ENCODE results near the gene P4HB. TPM values are rescaled to one million over a fixed set of nuclear protein-coding genes. Genes with fewer than 3 reads are reported as not detected.

P4HB gene
- total RNA-seq, 2 donors from 2014 or later, result 509 to 2,101 TPM

DNA sequence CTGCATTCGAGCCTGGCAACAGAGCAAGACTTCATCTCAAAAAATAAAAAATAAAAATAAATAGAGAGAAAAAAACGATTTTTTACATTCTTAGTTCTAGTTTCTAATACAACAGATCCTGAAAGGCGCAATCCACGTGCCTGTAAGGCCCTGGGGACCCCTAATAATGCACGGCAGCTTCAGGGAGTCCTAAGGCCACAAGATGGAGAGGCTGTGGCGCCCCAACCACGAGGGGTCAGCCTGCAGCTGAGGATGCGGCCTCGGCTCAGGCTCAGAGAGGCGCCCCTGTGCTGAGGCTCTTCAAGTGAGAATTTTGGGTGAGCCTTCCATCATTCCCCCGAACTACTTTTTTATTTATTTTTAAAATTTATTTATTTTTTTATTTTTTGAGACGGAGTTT lies 10.9 kb downstream of the P4HB start:
- intact Hi-C loops (cut with DNase I), result no loop called here
- peaks cover 36 to 41% of the 10 kb centered on the region in 2 donors for H3K36me3 ChIP-seq
- 94% methylated on average over 12 of the region's 12 CpGs for WGBS

DNA sequence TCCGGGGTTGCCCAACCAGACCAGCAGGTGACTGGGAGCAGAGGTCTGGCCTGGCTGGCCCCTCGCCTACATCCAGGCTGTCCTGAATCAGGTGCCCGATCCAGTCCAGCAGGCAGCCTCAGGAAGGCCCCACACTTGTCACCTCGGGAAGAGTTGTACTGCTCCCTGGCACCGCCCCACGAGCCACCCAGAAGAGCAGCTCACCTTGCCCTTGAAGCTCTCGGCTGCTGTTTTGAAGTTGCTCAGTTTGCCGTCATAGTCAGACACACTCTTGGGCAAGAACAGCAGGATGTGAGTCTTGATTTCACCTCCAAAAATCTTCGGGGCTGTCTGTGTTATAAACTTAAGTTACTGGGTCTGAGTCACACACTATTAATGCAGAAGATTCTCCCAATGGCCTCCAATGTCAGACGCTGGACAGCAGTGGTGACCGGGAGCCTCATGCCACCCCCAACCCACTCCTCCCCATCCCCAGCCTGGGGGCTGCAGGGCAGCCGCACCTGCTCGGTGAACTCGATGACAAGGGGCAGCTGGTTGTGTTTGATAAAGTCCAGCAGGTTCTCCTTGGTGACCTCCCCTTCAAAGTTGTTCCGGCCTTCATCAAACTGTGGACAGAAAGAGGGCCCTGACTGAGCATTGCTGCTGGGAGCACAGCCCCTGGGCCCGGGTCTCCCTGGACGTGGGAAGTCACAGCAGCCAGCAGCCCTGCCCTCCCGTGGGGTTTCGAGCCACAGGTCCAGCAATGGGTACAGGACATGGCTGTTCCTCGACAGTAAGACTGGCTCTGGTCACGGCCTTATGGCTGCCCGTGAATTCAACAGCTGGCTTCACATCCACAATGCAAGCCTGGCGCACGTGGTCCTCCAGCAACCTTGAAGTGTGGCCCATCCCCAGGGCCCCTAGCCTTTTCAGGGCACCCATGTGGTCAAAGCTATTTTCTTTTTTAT lies 13.3 kb downstream of the P4HB start:
- TF ChIP-seq POLR2AphosphoS5 (IDR thresholded peaks at IDR 0.05) (no peak), POLR2A (IDR thresholded peaks at IDR 0.05) (no peak)
- TF ChIP-seq, protein P1, sequence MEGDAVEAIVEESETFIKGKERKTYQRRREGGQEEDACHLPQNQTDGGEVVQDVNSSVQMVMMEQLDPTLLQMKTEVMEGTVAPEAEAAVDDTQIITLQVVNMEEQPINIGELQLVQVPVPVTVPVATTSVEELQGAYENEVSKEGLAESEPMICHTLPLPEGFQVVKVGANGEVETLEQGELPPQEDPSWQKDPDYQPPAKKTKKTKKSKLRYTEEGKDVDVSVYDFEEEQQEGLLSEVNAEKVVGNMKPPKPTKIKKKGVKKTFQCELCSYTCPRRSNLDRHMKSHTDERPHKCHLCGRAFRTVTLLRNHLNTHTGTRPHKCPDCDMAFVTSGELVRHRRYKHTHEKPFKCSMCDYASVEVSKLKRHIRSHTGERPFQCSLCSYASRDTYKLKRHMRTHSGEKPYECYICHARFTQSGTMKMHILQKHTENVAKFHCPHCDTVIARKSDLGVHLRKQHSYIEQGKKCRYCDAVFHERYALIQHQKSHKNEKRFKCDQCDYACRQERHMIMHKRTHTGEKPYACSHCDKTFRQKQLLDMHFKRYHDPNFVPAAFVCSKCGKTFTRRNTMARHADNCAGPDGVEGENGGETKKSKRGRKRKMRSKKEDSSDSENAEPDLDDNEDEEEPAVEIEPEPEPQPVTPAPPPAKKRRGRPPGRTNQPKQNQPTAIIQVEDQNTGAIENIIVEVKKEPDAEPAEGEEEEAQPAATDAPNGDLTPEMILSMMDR (IDR thresholded peaks at IDR 0.05), result no peak
- Histone ChIP-seq H3K4me3 (no peak overlapping the region), H3K27ac (no peak overlapping the region), H3K36me3 (peaks cover 34 to 43% of the 10 kb centered on the region in 2 donors), H3K9me3 (no peaks in the 10 kb centered on the region), H3K4me1 (replicated peaks) (no peaks in the 10 kb centered on the region), H3K27me3 (replicated peaks; ENCODE audit: insufficient read depth) (no peaks in the 10 kb centered on the region)
- intact Hi-C loops (cut with DNase I), result no loop called here
- DNase-seq (ENCODE audit: low spot score), result no peak
- WGBS, result 88% methylated on average over 21 of the region's 24 CpGs

More for the DNA sequence above, 10.9 kb downstream of the P4HB start:
- Histone ChIP-seq H3K9me3 (no peaks in the 10 kb centered on the region), H3K27ac (no peak overlapping the region), H3K4me1 (replicated peaks) (no peaks in the 10 kb centered on the region), H3K4me3 (no peak overlapping the region), H3K27me3 (replicated peaks; ENCODE audit: insufficient read depth) (no peaks in the 10 kb centered on the region)
- DNase-seq (ENCODE audit: low spot score), result no peak
- TF ChIP-seq POLR2A (IDR thresholded peaks at IDR 0.05) (no peak), POLR2AphosphoS5 (IDR thresholded peaks at IDR 0.05) (no peak)
- TF ChIP-seq, protein P1 (IDR thresholded peaks at IDR 0.05), result no peak

DNA sequence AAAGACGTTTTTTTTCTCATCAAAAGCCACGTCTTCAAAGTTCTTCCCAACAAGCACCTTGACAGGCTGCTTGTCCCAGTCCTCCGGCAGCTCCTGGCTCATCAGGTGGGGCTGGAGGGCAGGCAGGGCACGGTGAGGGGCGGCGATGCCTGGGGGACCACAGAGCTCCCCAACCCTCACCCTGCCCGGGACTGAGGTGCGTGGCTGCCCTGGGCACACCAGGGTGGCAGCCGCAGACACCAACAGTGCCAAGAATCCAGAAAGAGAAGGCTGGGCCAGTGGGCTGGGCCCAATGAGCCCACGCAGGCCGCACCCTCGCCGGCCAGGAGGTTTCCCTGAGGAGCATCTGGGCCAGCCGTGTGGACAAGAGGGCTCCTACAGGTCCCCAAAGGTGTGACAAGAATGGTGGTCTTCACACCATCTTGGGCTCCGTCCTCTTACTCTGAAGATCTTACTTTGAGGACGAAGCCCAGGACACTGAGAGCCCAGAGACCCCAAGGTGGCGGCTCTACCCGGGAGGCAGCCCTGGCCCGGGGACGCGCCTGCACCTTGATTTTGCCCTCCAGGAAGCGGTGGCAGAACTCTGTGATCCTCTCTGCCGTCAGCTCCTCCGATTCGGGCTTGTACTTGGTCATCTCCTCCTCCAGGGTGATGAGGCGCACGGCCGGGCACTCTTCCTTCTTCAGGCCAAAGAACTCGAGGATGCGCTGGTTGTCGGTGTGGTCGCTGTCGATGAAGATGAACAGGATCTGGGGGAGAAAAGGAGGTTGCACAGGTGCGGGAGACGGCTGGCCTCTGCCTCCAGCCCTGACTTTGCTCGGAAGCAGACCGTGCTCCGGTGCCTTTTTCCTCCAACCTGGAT lies 14.2 kb downstream of the P4HB start:
- no peak for DNase-seq (ENCODE audit: low spot score)
- intact Hi-C loops (cut with DNase I), result no loop called here

DNA sequence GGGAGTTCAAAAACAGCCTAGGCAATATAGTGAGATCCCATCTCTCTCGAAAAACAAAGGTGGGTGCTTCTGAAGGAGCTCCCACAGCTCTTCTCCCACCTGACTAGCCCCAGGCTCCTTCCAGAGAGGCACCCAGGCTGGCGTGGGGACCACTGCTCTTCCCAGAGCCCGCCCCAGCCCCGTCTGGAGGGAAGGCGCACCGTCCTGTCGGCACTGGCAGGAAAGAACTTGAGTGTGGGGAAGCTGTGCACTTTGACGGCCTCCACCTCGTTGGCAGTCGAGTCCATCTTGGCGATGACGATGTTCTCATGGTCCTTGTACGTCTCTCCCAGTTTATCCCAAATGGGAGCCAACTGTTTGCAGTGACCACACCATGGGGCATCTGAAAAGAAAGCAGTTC lies 15.0 kb downstream of the P4HB start:
- TF ChIP-seq, protein P1 (IDR thresholded peaks at IDR 0.05), result no peak
- TF ChIP-seq POLR2A (IDR thresholded peaks at IDR 0.05) (no peak), POLR2AphosphoS5 (IDR thresholded peaks at IDR 0.05) (no peak)
- Histone ChIP-seq H3K27me3 (replicated peaks; ENCODE audit: insufficient read depth) (no peaks in the 10 kb centered on the region), H3K27ac (no peak overlapping the region), H3K9me3 (no peaks in the 10 kb centered on the region), H3K4me3 (no peak overlapping the region), H3K4me1 (replicated peaks) (no peaks in the 10 kb centered on the region), H3K36me3 (peaks cover 30 to 35% of the 10 kb centered on the region in 2 donors)
- DNase-seq (ENCODE audit: low spot score), result no peak
- intact Hi-C loops (cut with DNase I), result no loop called here
- 87% methylated on average over 13 of the region's 13 CpGs for WGBS

More for the DNA sequence above, 14.2 kb downstream of the P4HB start:
- TF ChIP-seq POLR2A (IDR thresholded peaks at IDR 0.05), result no peak
- no peak for TF ChIP-seq POLR2AphosphoS5 (IDR thresholded peaks at IDR 0.05)
- TF ChIP-seq, protein P1 (IDR thresholded peaks at IDR 0.05), result no peak
- no peak overlapping the region for H3K27ac ChIP-seq
- H3K27me3 ChIP-seq (replicated peaks; ENCODE audit: insufficient read depth), result no peaks in the 10 kb centered on the region
- no peaks in the 10 kb centered on the region for H3K4me1 ChIP-seq (replicated peaks)
- H3K4me3 ChIP-seq, result no peak overlapping the region
- no peaks in the 10 kb centered on the region for H3K9me3 ChIP-seq
- peaks cover 30 to 35% of the 10 kb centered on the region in 2 donors for H3K36me3 ChIP-seq
- WGBS, result 89% methylated on average over 38 of the region's 38 CpGs
